HEK293 (cell line): ENCODE data around the gene FIGLA.

Source experiments
- CTCF ChIP-seq: fragments of 450-650 bp; formaldehyde crosslinking; IDR thresholded peaks from 2 replicates; pipeline ENCODE4 v1.5.1; 2016; ENCODE audit warnings: missing biosample characterization, missing genetic modification characterization
- ZBTB26 ChIP-seq: fragments of 450-650 bp; formaldehyde crosslinking; optimal IDR thresholded peaks from 2 replicates; pipeline ENCODE3; 2016; ENCODE audit warnings: missing biosample characterization, mild to moderate bottlenecking, missing genetic modification characterization
- ZBTB7A ChIP-seq: fragments of 450-650 bp; formaldehyde crosslinking; IDR thresholded peaks from 2 replicates; pipeline ENCODE4 v1.5.1; 2016; ENCODE audit warnings: low read depth, missing biosample characterization, missing genetic modification characterization
- ZFP41 ChIP-seq: fragments of 450-650 bp; formaldehyde crosslinking; IDR thresholded peaks from 2 replicates; pipeline ENCODE4 v1.5.1; 2016; ENCODE audit warnings: missing biosample characterization, missing genetic modification characterization, borderline replicate concordance
- ZNF133 ChIP-seq: fragments of 450-650 bp; formaldehyde crosslinking; IDR thresholded peaks from 2 replicates; pipeline ENCODE4 v1.5.1; 2016; ENCODE audit warnings: missing biosample characterization, missing genetic modification characterization
- ZNF148 ChIP-seq: fragments of 450-650 bp; formaldehyde crosslinking; IDR thresholded peaks from 2 replicates; pipeline ENCODE4 v1.5.0; 2017; ENCODE audit warnings: missing biosample characterization, missing genetic modification characterization, borderline replicate concordance
- ZNF274 ChIP-seq, 2 experiments: fragments of 200-500 bp in 1 of 2; fragments of 450-650 bp in 1 of 2; sonication (Bioruptor generic) in 1 of 2; formaldehyde crosslinking in 1 of 2; IDR thresholded peaks; 2 replicates each; pipeline versions ENCODE4 v1.5.1 to v1.6.1; 2014 to 2016; ENCODE audit warnings: borderline replicate concordance in 1 of 2, inconsistent platforms in 1 of 2, low read length in 1 of 2, missing biosample characterization in 1 of 2, missing genetic modification characterization in 1 of 2
- ZNF433 ChIP-seq: fragments of 450-650 bp; formaldehyde crosslinking; IDR thresholded peaks from 2 replicates; pipeline ENCODE4 v1.5.1; 2016; ENCODE audit warnings: missing biosample characterization, missing genetic modification characterization, low read depth
- ZNF514 ChIP-seq: fragments of 450-650 bp; formaldehyde crosslinking; IDR thresholded peaks from 2 replicates; pipeline ENCODE4 v1.5.1; 2016; ENCODE audit warnings: missing biosample characterization, missing genetic modification characterization
- ZNF76 ChIP-seq: fragments of 450-650 bp; formaldehyde crosslinking; IDR thresholded peaks from 2 replicates; pipeline ENCODE4; 2016; ENCODE audit warnings: low read depth, missing biosample characterization, missing genetic modification characterization, borderline replicate concordance

- TF ChIP-seq CTCF (tag by site-specific recombination) (no peak), ZNF514 (no peak), ZNF274 (IDR thresholded peaks at IDR 0.05; ENCODE audit: low read length) (no peak), ZNF274 (tag by site-specific recombination; IDR thresholded peaks at IDR 0.05; ENCODE audit: borderline replicate concordance) (no peak), ZNF148 (tag by site-specific recombination) (no peak), ZBTB26 (tag by site-specific recombination) (no peak), ZNF76 (tag by site-specific recombination) (no peak), ZNF133 (no peak), ZFP41 (tag by site-specific recombination) (no peak), ZBTB7A (no peak), ZNF433 (tag by site-specific recombination) (no peak)
Measured at GRCh38 chr2:70759446-70759845, 31.0 kb downstream of the FIGLA start.
